OCI-LY7 (cell line): Measurements from ENCODE around the gene KATNAL1.

Source experiments
- EZH2phosphoT487 ChIP-seq: fragments of 200-600 bp; sonication (generic); IDR thresholded peaks from 2 replicates; pipeline ENCODE4 v1.6.1; 2018; ENCODE audit warnings: low read depth, borderline replicate concordance, mild to moderate bottlenecking, mixed run types, antibody characterized with exemption, low read length, moderate library complexity, mixed read lengths
- TF ChIP-seq, protein P1 (sequence below): fragments of 200-600 bp; sonication (generic); conservative IDR thresholded peaks from 2 replicates; pipeline ENCODE4 v1.5.1; 2014; ENCODE audit warnings: mild to moderate bottlenecking, antibody characterized with exemption, low read length, moderate library complexity, mixed read lengths

DNA sequence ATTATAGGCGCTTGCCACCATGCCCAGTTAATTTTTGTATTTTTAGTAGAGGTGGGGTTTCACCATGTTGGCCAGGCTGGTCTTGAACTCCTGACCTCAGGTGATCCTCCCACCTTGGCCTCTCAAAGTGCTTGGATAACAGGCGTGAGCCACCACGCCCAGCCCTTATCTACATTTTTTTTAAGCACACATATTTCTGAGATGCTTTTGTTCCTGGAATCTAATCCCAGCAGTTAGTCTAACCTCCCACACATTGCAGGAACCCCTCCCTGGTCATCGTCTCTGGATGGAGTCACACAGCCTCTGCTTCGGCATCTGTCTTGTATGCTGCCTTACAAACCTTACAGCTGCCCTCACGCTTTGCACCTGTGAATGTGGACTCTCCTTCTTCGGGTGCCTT lies 15.1 kb upstream of the KATNAL1 start:
- TF ChIP-seq EZH2phosphoT487, result no peak
- TF ChIP-seq, protein P1, sequence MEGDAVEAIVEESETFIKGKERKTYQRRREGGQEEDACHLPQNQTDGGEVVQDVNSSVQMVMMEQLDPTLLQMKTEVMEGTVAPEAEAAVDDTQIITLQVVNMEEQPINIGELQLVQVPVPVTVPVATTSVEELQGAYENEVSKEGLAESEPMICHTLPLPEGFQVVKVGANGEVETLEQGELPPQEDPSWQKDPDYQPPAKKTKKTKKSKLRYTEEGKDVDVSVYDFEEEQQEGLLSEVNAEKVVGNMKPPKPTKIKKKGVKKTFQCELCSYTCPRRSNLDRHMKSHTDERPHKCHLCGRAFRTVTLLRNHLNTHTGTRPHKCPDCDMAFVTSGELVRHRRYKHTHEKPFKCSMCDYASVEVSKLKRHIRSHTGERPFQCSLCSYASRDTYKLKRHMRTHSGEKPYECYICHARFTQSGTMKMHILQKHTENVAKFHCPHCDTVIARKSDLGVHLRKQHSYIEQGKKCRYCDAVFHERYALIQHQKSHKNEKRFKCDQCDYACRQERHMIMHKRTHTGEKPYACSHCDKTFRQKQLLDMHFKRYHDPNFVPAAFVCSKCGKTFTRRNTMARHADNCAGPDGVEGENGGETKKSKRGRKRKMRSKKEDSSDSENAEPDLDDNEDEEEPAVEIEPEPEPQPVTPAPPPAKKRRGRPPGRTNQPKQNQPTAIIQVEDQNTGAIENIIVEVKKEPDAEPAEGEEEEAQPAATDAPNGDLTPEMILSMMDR, result no peak
